Suprapubic skin (tissue), 4 donors: Measurements from ENCODE around the gene XAB2. TPM values are rescaled to one million over a fixed set of nuclear protein-coding genes. Genes with fewer than 3 reads are reported as not detected.

ENCODE experiments used
- DNase-seq, 2 donors: peaks; one replicate each; pipeline ENCODE4 v3.0.0-alpha.2; 2019; ENCODE audit warnings: low spot score in 2 of 2
- H3K27ac ChIP-seq: fragments of 200-600 bp; sonication (generic); one replicate; pipeline ENCODE4 v1.5.1; 2019
- H3K27me3 ChIP-seq: fragments of 200-600 bp; sonication (generic); one replicate; pipeline ENCODE4 v1.5.1; 2019
- H3K36me3 ChIP-seq: fragments of 200-600 bp; sonication (generic); one replicate; pipeline ENCODE4 v1.5.1; 2019
- H3K4me1 ChIP-seq: fragments of 200-600 bp; sonication (generic); one replicate; pipeline ENCODE4 v1.5.1; 2019
- H3K4me3 ChIP-seq: fragments of 200-600 bp; sonication (generic); one replicate; pipeline ENCODE4 v1.5.1; 2019; ENCODE audit warnings: mild to moderate bottlenecking
- H3K9me3 ChIP-seq: fragments of 200-600 bp; sonication (generic); one replicate; pipeline ENCODE4 v1.5.1; 2019
- EP300 ChIP-seq: sonication (generic); formaldehyde crosslinking; IDR thresholded peaks from one replicate; pipeline ENCODE4 v1.6.1; 2017; ENCODE audit warnings: antibody characterized with exemption
- POLR2A ChIP-seq, 2 donors: fragments of 450-650 bp; IDR thresholded peaks; one replicate each; pipeline ENCODE4 v1.6.1; 2017; ENCODE audit warnings: antibody characterized with exemption in 2 of 2, mild to moderate bottlenecking in 2 of 2, moderate library complexity in 2 of 2
- POLR2AphosphoS5 ChIP-seq, 3 donors: sonication (generic); formaldehyde crosslinking; IDR thresholded peaks; one replicate each; pipeline ENCODE4 v1.6.1; 2017; ENCODE audit warnings: antibody characterized with exemption in 3 of 3
- WGBS: methylation state at CpG from one replicate; pipeline ENCODE4 v1.1.5; 2018; 5-methylcytosine and 5-hydroxymethylcytosine counted together
- total RNA-seq, 4 donors: library from RNA; depleted of rRNA; stranded (reverse); fragments of >200 nt; gene quantifications; one replicate each; pipeline ENCODE4 v1.1.0, GENCODE V29; 2016
- TF ChIP-seq, protein P1 (sequence below), 2 donors: fragments of 200-600 bp in 1 of 2; fragments of 450-650 bp in 1 of 2; sonication (generic) in 1 of 2; IDR thresholded peaks; one replicate each; pipeline ENCODE4 v1.5.1; 2016 to 2019; ENCODE audit warnings: antibody characterized with exemption in 2 of 2, mild to moderate bottlenecking in 1 of 2, moderate library complexity in 1 of 2

Gene XAB2
- total RNA-seq, 4 donors from 2014 or later: 45.1 to 68.2 (median 55.5) TPM

DNA sequence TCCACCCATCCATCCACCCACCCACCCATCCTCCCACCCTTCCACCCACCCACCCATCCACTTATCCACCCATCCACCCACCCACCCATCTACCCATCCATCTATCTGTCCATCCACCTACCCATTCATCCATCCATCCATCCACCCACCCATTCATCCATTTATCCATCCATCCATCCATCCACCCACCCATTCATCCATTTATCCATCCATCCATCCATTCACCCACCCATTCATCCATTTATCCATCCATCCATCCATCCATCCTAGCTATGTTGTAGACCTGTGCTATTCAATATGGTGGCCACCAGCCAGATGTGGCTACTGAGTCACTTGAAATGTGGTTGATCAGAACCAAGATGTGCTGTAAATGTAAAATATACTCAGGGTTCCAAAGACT, 28.6 kb downstream of the XAB2 start:
- DNase-seq: no peak
- no peak overlapping the region for H3K27ac ChIP-seq
- H3K36me3 ChIP-seq: peaks cover 3% of the 10 kb centered on the region
- peaks cover 35% of the 10 kb centered on the region for H3K27me3 ChIP-seq
- no peaks in the 10 kb centered on the region for H3K9me3 ChIP-seq
- no peak overlapping the region for H3K4me3 ChIP-seq
- peaks cover 11% of the 10 kb centered on the region for H3K4me1 ChIP-seq
- no peak for TF ChIP-seq POLR2AphosphoS5 (IDR thresholded peaks at IDR 0.05)
- TF ChIP-seq POLR2A (IDR thresholded peaks at IDR 0.05): no peak
- TF ChIP-seq EP300: no peak
- TF ChIP-seq, protein P1, sequence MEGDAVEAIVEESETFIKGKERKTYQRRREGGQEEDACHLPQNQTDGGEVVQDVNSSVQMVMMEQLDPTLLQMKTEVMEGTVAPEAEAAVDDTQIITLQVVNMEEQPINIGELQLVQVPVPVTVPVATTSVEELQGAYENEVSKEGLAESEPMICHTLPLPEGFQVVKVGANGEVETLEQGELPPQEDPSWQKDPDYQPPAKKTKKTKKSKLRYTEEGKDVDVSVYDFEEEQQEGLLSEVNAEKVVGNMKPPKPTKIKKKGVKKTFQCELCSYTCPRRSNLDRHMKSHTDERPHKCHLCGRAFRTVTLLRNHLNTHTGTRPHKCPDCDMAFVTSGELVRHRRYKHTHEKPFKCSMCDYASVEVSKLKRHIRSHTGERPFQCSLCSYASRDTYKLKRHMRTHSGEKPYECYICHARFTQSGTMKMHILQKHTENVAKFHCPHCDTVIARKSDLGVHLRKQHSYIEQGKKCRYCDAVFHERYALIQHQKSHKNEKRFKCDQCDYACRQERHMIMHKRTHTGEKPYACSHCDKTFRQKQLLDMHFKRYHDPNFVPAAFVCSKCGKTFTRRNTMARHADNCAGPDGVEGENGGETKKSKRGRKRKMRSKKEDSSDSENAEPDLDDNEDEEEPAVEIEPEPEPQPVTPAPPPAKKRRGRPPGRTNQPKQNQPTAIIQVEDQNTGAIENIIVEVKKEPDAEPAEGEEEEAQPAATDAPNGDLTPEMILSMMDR (IDR thresholded peaks at IDR 0.05): no peak

- no peak for DNase-seq
- no peaks in the 10 kb centered on the region for H3K9me3 ChIP-seq
- no peak overlapping the region for H3K4me3 ChIP-seq
- 64% methylated on average over 6 of the region's 6 CpGs for WGBS
- no peak for TF ChIP-seq POLR2AphosphoS5 (IDR thresholded peaks at IDR 0.05)
- TF ChIP-seq, protein P1 (IDR thresholded peaks at IDR 0.05): no peak
- TF ChIP-seq EP300: no peak
- TF ChIP-seq POLR2A (IDR thresholded peaks at IDR 0.05): no peak
- H3K27ac ChIP-seq: no peak overlapping the region
- H3K36me3 ChIP-seq: no peaks in the 10 kb centered on the region
- peaks cover 11% of the 10 kb centered on the region for H3K4me1 ChIP-seq
- H3K27me3 ChIP-seq: peaks cover 39% of the 10 kb centered on the region
These were observed 31.2 kb downstream of the XAB2 start for GRCh38 chr19:7598180-7598579.

GRCh38 chr19:7597689-7598088, 31.7 kb downstream of the XAB2 start:
- H3K4me3 ChIP-seq: peak overlapping the region; percentile 56
- 58% methylated on average over 9 of the region's 9 CpGs for WGBS
- peaks cover 37% of the 10 kb centered on the region for H3K27me3 ChIP-seq
- peaks cover 8% of the 10 kb centered on the region for H3K4me1 ChIP-seq
- H3K27ac ChIP-seq: no peak overlapping the region
- H3K9me3 ChIP-seq: no peaks in the 10 kb centered on the region
- H3K36me3 ChIP-seq: no peaks in the 10 kb centered on the region
- DNase-seq: no peak
- TF ChIP-seq EP300 (no peak), POLR2AphosphoS5 (IDR thresholded peaks at IDR 0.05) (no peak), POLR2A (IDR thresholded peaks at IDR 0.05) (no peak)
- TF ChIP-seq, protein P1 (IDR thresholded peaks at IDR 0.05): no peak

DNA sequence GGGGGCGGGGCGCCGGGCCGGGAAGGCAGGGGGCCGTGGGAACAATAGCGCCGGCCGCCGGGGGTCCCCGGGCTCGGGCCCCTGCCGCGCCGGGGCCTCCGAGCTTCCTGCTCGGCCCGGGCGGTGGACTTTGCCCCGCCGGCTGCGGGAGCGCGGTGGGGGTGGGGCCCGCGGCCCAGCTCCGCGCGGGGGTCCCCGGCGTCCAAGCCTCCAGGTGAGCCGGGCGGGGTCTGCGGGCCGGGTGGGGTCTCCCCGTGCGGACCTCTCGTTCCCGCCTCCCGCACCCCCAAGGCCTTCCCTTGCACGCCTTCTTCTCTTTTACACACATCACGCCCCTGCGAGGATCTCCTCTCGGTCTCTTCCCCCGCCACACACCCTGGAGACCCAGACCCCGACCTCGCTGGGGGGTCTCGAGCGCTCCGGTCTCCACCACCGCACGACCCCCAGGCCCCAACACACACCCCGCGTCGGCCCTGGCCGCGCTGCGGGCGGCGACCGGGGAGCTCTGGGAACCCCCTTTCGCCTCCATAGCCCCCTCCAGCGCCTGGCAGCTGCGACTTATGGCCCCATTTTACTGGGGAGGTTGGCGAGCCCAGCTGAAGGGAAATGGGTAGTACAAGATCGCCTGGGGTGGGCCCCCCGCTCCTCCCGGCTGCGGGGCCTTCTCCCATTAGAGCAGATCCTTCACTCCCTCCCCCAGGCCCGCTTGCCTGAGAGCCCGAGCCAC, 33.0 kb downstream of the XAB2 start:
- Histone ChIP-seq H3K27ac (peak overlapping the region; percentile 63), H3K27me3 (peaks cover 31% of the 10 kb centered on the region), H3K9me3 (no peaks in the 10 kb centered on the region), H3K36me3 (no peaks in the 10 kb centered on the region), H3K4me1 (peaks cover 8% of the 10 kb centered on the region), H3K4me3 (peak overlapping the region; percentile 56)
- WGBS: 5% methylated on average over 38 of the region's 70 CpGs
- TF ChIP-seq POLR2AphosphoS5 (IDR thresholded peaks at IDR 0.05): no peak
- no peak for TF ChIP-seq EP300
- TF ChIP-seq, protein P1 (IDR thresholded peaks at IDR 0.05): no peak
- TF ChIP-seq POLR2A (IDR thresholded peaks at IDR 0.05): no peak
- DNase-seq: no peak

GRCh38 chr19:7595466-7596133, 33.7 kb downstream of the XAB2 start, which contains the start of gene CAMSAP3:
TSS of gene CAMSAP3 (plus strand) at chr19:7595863. CDS start at chr19:7596003, 140 bp downstream.
- WGBS: 0% methylated on average over 8 of the region's 78 CpGs
- H3K4me1 ChIP-seq: peaks cover 15% of the 10 kb centered on the region
- peak within 1 kb of the TSS; percentile 64 for H3K27ac ChIP-seq

More at GRCh38 chr19:7595466-7596133, 33.7 kb downstream of the XAB2 start, which contains the start of gene CAMSAP3:
- Histone ChIP-seq H3K9me3 (no peaks in the 10 kb centered on the region), H3K4me3 (peak within 1 kb of the TSS; percentile 56), H3K36me3 (no peaks in the 10 kb centered on the region), H3K27me3 (peaks cover 35% of the 10 kb centered on the region)
- no peak for DNase-seq
- TF ChIP-seq POLR2A (IDR thresholded peaks at IDR 0.05) (no peak), POLR2AphosphoS5 (IDR thresholded peaks at IDR 0.05) (no peak), EP300 (no peak)
- TF ChIP-seq, protein P1 (IDR thresholded peaks at IDR 0.05): no peak
